HUES48 (cell line): ENCODE data around the gene SLC8A1.

Source experiments
- H3K27ac ChIP-seq: one replicate; pipeline ENCODE4 v1.7.0; 2013; ENCODE audit warnings: low read depth, low read length, inconsistent platforms
- H3K27me3 ChIP-seq: 2 replicates; pipeline ENCODE4 v1.6.1; 2013; ENCODE audit warnings: mild to moderate bottlenecking, low read length; ENCODE audit not compliant: control insufficient read depth, insufficient read depth
- H3K36me3 ChIP-seq: 2 replicates; pipeline ENCODE4 v1.6.1; 2013; ENCODE audit warnings: low read length; ENCODE audit not compliant: control insufficient read depth, insufficient read depth
- H3K4me1 ChIP-seq: 2 replicates; pipeline ENCODE4 v1.6.1; 2013; ENCODE audit warnings: mild to moderate bottlenecking, low read length; ENCODE audit not compliant: control insufficient read depth, insufficient read depth
- H3K4me3 ChIP-seq: 2 replicates; pipeline ENCODE4 v1.5.1; 2013; ENCODE audit warnings: mild to moderate bottlenecking, low read depth, low read length
- H3K9ac ChIP-seq: 2 replicates; pipeline ENCODE4 v1.6.1; 2013; ENCODE audit warnings: mild to moderate bottlenecking, low read depth, low read length, moderate library complexity
- H3K9me3 ChIP-seq: 2 replicates; pipeline ENCODE4 v1.6.1; 2013; ENCODE audit warnings: low read length; ENCODE audit not compliant: control insufficient read depth, insufficient read depth

The SLC8A1 gene

GRCh38 chr2:40439473-40439872 is 12.4 kb downstream of the SLC8A1 start:
- H3K27ac ChIP-seq = no peak overlapping the region
- no peaks in the 10 kb centered on the region for H3K4me1 ChIP-seq
- H3K9me3 ChIP-seq = no peaks in the 10 kb centered on the region
- no peaks in the 10 kb centered on the region for H3K36me3 ChIP-seq
- no peak overlapping the region for H3K9ac ChIP-seq
- no peaks in the 10 kb centered on the region for H3K27me3 ChIP-seq
- no peak overlapping the region for H3K4me3 ChIP-seq

GRCh38 chr2:40436093-40436475 is 15.8 kb downstream of the SLC8A1 start:
- Histone ChIP-seq H3K9me3 (no peaks in the 10 kb centered on the region), H3K27ac (no peak overlapping the region), H3K9ac (no peak overlapping the region), H3K27me3 (no peaks in the 10 kb centered on the region), H3K36me3 (no peaks in the 10 kb centered on the region), H3K4me1 (no peaks in the 10 kb centered on the region), H3K4me3 (no peak overlapping the region)

GRCh38 chr2:40435426-40436092 is 16.3 kb downstream of the SLC8A1 start:
- H3K9ac ChIP-seq = no peak overlapping the region
- H3K27me3 ChIP-seq = no peaks in the 10 kb centered on the region
- H3K4me3 ChIP-seq = no peak overlapping the region
- H3K4me1 ChIP-seq = no peaks in the 10 kb centered on the region
- H3K36me3 ChIP-seq = no peaks in the 10 kb centered on the region
- no peak overlapping the region for H3K27ac ChIP-seq
- H3K9me3 ChIP-seq = no peaks in the 10 kb centered on the region

- Histone ChIP-seq H3K4me3 (no peak overlapping the region), H3K9ac (no peak overlapping the region), H3K27me3 (no peaks in the 10 kb centered on the region), H3K4me1 (no peaks in the 10 kb centered on the region), H3K36me3 (no peaks in the 10 kb centered on the region), H3K9me3 (no peaks in the 10 kb centered on the region), H3K27ac (no peak overlapping the region)
Observed at GRCh38 chr2:40434731-40435271, 17.1 kb downstream of the SLC8A1 start.

GRCh38 chr2:40433736-40434135 is 18.2 kb downstream of the SLC8A1 start:
- no peaks in the 10 kb centered on the region for H3K9me3 ChIP-seq
- H3K4me1 ChIP-seq = no peaks in the 10 kb centered on the region
- no peak overlapping the region for H3K4me3 ChIP-seq
- H3K36me3 ChIP-seq = no peaks in the 10 kb centered on the region
- no peak overlapping the region for H3K27ac ChIP-seq
- H3K27me3 ChIP-seq = no peaks in the 10 kb centered on the region
- no peak overlapping the region for H3K9ac ChIP-seq

- Histone ChIP-seq H3K9me3 (no peaks in the 10 kb centered on the region), H3K4me1 (no peaks in the 10 kb centered on the region), H3K9ac (no peak overlapping the region), H3K36me3 (no peaks in the 10 kb centered on the region), H3K27me3 (no peaks in the 10 kb centered on the region), H3K27ac (no peak overlapping the region), H3K4me3 (no peak overlapping the region)
Observed at GRCh38 chr2:40432921-40433483, 18.9 kb downstream of the SLC8A1 start.

GRCh38 chr2:40431600-40431955 is 20.3 kb downstream of the SLC8A1 start:
- no peak overlapping the region for H3K4me3 ChIP-seq
- H3K27ac ChIP-seq = no peak overlapping the region
- no peak overlapping the region for H3K9ac ChIP-seq

GRCh38 chr2:40430776-40431599 is 20.9 kb downstream of the SLC8A1 start:
- no peak overlapping the region for H3K9ac ChIP-seq
- no peak overlapping the region for H3K27ac ChIP-seq
- H3K4me1 ChIP-seq = no peaks in the 10 kb centered on the region
- no peaks in the 10 kb centered on the region for H3K27me3 ChIP-seq
- H3K9me3 ChIP-seq = no peaks in the 10 kb centered on the region
- H3K36me3 ChIP-seq = no peaks in the 10 kb centered on the region
- no peak overlapping the region for H3K4me3 ChIP-seq

More at GRCh38 chr2:40431600-40431955, 20.3 kb downstream of the SLC8A1 start:
- Histone ChIP-seq H3K9me3 (no peaks in the 10 kb centered on the region), H3K36me3 (no peaks in the 10 kb centered on the region), H3K4me1 (no peaks in the 10 kb centered on the region), H3K27me3 (no peaks in the 10 kb centered on the region)

- Histone ChIP-seq H3K36me3 (no peaks in the 10 kb centered on the region), H3K4me3 (no peak overlapping the region), H3K4me1 (no peaks in the 10 kb centered on the region), H3K9ac (no peak overlapping the region), H3K9me3 (no peaks in the 10 kb centered on the region), H3K27me3 (no peaks in the 10 kb centered on the region), H3K27ac (no peak overlapping the region)
Observed at GRCh38 chr2:40428439-40428838, 23.5 kb downstream of the SLC8A1 start.

- no peak overlapping the region for H3K27ac ChIP-seq
- H3K4me3 ChIP-seq = no peak overlapping the region
- H3K27me3 ChIP-seq = no peaks in the 10 kb centered on the region
- H3K4me1 ChIP-seq = no peaks in the 10 kb centered on the region
- no peak overlapping the region for H3K9ac ChIP-seq
- no peaks in the 10 kb centered on the region for H3K36me3 ChIP-seq
- no peaks in the 10 kb centered on the region for H3K9me3 ChIP-seq
Observed at GRCh38 chr2:40421631-40422297, 30.1 kb downstream of the SLC8A1 start.
